Measurements from ENCODE around the gene GNG13. TPM values are rescaled to one million over a fixed set of nuclear protein-coding genes. Genes with fewer than 3 reads are reported as not detected.

Gene GNG13
- total RNA-seq, 1 donor from 2014 or later, result not detected

GRCh38 chr16:782258-782657, 18.3 kb downstream of the GNG13 start:
- no peak overlapping the region for H3K4me3 ChIP-seq (ENCODE audit: low read depth, low read length)
- TF ChIP-seq CTCF (conservative IDR thresholded peaks at IDR 0.05; ENCODE audit: low read depth, low read length), result no peak
- DNase-seq (ENCODE audit: low read depth), result no peak

GRCh38 chr16:781346-782010, 19.1 kb downstream of the GNG13 start:
- DNase-seq (ENCODE audit: low read depth), result no peak
- TF ChIP-seq CTCF (conservative IDR thresholded peaks at IDR 0.05; ENCODE audit: low read depth, low read length), result no peak
- no peak overlapping the region for H3K4me3 ChIP-seq (ENCODE audit: low read depth, low read length)

GRCh38 chr16:780296-780695, 20.2 kb downstream of the GNG13 start:
- TF ChIP-seq CTCF (conservative IDR thresholded peaks at IDR 0.05; ENCODE audit: low read depth, low read length), result no peak
- no peak overlapping the region for H3K4me3 ChIP-seq (ENCODE audit: low read depth, low read length)
- DNase-seq (ENCODE audit: low read depth), result no peak

- H3K4me3 ChIP-seq (ENCODE audit: low read depth, low read length), result no peak overlapping the region
- no peak for TF ChIP-seq CTCF (conservative IDR thresholded peaks at IDR 0.05; ENCODE audit: low read depth, low read length)
- no peak for DNase-seq (ENCODE audit: low read depth)
These were observed 21.0 kb downstream of the GNG13 start for GRCh38 chr16:779561-779960.

GRCh38 chr16:778909-779527, 21.5 kb downstream of the GNG13 start:
- no peak for DNase-seq (ENCODE audit: low read depth)
- TF ChIP-seq CTCF (conservative IDR thresholded peaks at IDR 0.05; ENCODE audit: low read depth, low read length), result no peak
- H3K4me3 ChIP-seq (ENCODE audit: low read depth, low read length), result no peak overlapping the region

- no peak for DNase-seq (ENCODE audit: low read depth)
These were observed 22.1 kb downstream of the GNG13 start for GRCh38 chr16:778447-778846.

More at GRCh38 chr16:778447-778846, 22.1 kb downstream of the GNG13 start:
- no peak for TF ChIP-seq CTCF (conservative IDR thresholded peaks at IDR 0.05; ENCODE audit: low read depth, low read length)
- no peak overlapping the region for H3K4me3 ChIP-seq (ENCODE audit: low read depth, low read length)
